Activated CD4-positive, CD25-positive, alpha-beta regulatory T cell treated with anti-CD3 and anti-CD28 coated beads, Interleukin-2, amount 50 U/mL, for 24 hours (primary cell): Measurements from ENCODE around the gene SENP3.

ENCODE experiments used
- ATAC-seq, 2 donors: fragments of 150-1000 bp; cut with Tn5 transposase; one replicate each; pipeline ENCODE4 v1.10.0; 2021; ENCODE audit warnings: mild to moderate bottlenecking in 1 of 2, moderate library complexity in 1 of 2

SENP3 gene

DNA sequence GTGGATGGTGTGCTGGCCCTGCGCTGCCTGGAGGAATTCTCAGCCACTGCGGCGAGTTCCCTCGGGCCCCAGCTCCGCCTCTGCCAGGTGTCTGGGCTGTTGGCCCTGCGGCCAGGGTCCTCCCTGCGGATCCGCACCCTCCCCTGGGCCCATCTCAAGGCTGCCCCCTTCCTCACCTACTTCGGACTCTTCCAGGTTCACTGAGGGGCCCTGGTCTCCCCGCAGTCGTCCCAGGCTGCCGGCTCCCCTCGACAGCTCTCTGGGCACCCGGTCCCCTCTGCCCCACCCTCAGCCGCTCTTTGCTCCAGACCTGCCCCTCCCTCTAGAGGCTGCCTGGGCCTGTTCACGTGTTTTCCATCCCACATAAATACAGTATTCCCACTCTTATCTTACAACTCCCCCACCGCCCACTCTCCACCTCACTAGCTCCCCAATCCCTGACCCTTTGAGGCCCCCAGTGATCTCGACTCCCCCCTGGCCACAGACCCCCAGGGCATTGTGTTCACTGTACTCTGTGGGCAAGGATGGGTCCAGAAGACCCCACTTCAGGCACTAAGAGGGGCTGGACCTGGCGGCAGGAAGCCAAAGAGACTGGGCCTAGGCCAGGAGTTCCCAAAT lies 4.5 kb upstream of the SENP3 start:
- no peak for ATAC-seq

DNA sequence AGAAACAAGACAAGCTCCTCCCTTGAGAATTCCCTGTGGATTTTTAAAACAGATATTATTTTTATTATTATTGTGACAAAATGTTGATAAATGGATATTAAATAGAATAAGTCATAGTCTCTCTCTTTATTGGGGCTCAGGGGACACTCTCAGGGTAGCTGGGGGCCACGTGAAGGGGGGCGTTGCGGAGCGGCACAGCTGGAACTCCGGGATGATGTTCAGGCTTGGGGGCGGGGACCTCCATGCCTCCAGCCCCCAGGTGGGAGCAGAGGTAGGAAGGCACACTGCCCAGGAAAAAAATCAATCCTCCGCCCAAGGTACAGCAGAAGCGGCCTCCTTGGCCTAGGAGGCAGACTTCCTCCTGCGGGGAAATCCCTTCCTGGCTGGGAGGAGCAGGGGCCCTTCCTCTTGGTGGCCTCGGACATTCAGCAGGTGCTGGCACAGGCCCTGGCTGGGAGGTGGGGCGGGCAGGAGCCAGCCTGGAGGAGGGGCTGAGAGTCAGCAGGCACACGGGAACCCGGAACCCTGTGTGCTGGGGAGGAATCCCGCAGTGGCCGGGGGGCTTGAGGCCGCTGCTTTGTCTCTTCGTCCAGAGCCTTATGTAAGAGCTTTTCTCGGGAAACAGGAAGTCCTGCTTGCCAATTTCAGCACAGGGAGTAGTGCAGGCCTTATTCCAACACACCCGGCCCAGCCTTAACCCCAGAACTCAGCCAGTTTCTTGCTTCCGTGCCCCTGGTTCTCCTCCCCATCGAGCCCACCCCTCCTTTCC lies 3.8 kb upstream of the SENP3 start:
- no peak for ATAC-seq

DNA sequence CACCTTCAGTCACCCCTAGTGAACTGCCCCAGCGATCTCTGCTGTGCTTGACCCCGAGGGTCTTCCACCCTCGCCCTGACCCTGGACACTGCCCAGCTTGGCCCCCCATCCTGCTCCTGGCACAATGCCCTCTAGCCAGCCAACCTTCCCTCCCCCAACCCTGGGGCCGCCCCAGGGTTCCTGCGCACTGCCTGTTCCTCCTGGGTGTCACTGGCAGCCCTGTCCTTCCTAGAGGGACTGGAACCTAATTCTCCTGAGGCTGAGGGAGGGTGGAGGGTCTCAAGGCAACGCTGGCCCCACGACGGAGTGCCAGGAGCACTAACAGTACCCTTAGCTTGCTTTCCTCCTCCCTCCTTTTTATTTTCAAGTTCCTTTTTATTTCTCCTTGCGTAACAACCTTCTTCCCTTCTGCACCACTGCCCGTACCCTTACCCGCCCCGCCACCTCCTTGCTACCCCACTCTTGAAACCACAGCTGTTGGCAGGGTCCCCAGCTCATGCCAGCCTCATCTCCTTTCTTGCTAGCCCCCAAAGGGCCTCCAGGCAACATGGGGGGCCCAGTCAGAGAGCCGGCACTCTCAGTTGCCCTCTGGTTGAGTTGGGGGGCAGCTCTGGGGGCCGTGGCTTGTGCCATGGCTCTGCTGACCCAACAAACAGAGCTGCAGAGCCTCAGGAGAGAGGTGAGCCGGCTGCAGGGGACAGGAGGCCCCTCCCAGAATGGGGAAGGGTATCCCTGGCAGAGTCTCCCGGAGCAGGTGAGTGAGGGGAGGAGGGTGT lies 3.0 kb upstream of the SENP3 start, which contains the start of gene TNFSF13:
TSS of gene TNFSF13 (plus strand) at position 207 of the 776 bp plus-strand sequence. CDS start at position 497, 290 bp downstream.
- no peak for ATAC-seq

DNA sequence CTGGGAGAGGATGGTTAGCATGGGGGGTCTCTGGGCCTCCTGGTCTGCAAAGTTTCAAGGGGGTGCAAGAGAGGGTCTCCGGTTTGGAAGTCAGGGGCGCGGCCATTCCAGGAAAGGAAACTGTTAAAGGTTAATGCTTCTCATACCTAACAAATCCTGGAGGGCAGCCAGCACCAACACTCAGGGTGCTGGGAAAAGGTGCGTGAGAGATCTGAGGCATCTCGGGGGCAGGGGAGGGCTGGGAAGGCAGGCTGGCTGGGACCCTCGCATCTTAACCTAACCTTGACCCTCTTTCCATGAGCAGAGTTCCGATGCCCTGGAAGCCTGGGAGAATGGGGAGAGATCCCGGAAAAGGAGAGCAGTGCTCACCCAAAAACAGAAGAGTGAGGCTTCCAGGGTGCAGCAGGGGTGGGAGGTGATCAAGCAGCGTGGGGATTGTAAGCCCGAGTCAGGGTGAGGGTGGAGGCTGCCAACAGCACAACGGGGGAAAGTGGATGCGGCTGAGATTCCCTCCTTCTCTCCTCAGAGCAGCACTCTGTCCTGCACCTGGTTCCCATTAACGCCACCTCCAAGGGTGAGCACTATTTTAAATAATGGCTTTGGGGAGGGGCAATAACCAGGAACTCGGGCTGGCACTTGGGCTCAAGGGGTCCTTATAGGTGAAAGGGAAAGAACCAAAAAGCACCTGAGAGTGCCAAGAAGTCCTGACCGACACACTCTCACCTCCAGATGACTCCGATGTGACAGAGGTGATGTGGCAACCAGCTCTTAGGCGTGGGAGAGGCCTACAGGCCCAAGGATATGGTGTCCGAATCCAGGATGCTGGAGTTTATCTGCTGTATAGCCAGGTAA lies 2.2 kb upstream of the SENP3 start:
- no peak for ATAC-seq

DNA sequence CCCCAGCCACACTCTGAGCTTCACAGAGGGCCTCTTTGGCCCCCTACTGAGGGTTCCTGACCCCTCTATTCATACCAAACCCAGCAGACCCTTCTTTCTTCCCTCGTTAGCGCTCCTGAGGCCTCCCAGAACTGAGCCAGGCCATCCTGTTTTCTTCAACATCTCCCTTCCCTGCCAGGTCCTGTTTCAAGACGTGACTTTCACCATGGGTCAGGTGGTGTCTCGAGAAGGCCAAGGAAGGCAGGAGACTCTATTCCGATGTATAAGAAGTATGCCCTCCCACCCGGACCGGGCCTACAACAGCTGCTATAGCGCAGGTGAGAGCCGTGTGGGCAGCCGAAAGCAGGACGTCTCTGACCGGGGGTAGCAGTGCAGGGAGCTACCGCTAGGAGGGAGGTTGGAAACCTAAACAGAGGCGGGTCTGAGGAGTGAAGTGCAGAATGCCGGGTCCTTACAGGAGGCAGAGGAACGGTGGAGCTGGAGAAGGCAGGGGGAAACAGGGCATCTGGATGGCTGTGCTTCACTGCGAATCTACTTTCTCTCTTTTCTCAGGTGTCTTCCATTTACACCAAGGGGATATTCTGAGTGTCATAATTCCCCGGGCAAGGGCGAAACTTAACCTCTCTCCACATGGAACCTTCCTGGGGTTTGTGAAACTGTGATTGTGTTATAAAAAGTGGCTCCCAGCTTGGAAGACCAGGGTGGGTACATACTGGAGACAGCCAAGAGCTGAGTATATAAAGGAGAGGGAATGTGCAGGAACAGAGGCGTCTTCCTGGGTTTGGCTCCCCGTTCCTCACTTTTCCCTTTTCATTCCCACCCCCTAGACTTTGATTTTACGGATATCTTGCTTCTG lies 1.3 kb upstream of the SENP3 start:
- ATAC-seq, result peak in 1 of 2 donors; percentile 15

DNA sequence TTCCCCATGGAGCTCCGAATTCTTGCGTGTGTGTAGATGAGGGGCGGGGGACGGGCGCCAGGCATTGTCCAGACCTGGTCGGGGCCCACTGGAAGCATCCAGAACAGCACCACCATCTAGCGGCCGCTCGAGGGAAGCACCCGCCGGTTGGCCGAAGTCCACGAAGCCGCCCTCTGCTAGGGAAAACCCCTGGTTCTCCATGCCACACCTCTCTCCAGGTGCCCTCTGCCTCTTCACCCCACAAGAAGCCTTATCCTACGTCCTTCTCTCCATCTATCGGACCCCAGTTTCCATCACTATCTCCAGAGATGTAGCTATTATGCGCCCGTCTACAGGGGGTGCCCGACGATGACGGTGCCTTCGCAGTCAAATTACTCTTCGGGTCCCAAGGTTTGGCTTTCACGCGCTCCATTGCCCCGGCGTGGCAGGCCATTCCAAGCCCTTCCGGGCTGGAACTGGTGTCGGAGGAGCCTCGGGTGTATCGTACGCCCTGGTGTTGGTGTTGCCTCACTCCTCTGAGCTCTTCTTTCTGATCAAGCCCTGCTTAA lies 617 bp upstream of the SENP3 start:
- ATAC-seq, result peak; percentile 69 to 73

DNA sequence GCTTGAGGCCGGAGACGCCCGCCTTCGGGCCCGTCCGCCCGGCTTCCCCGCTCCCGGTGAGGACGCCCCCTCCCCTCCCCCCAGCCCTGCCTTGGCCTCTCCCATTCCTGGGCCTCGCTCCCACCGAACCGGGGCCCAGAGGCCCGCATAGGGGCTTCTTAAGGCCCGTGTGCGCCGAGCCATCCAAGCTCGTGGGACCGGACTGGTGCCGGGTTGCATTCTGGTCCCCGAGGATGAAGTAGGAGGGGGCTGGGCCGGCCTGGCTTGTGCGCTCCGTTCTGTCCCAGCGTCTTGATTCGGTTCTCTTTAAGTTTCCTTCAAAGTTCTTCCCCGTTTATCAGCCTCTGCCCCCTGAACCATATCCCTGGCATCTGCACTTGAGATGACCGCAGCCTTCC lies 488 bp downstream of the SENP3 start:
- peak in 1 of 2 donors; percentile 2 for ATAC-seq

DNA sequence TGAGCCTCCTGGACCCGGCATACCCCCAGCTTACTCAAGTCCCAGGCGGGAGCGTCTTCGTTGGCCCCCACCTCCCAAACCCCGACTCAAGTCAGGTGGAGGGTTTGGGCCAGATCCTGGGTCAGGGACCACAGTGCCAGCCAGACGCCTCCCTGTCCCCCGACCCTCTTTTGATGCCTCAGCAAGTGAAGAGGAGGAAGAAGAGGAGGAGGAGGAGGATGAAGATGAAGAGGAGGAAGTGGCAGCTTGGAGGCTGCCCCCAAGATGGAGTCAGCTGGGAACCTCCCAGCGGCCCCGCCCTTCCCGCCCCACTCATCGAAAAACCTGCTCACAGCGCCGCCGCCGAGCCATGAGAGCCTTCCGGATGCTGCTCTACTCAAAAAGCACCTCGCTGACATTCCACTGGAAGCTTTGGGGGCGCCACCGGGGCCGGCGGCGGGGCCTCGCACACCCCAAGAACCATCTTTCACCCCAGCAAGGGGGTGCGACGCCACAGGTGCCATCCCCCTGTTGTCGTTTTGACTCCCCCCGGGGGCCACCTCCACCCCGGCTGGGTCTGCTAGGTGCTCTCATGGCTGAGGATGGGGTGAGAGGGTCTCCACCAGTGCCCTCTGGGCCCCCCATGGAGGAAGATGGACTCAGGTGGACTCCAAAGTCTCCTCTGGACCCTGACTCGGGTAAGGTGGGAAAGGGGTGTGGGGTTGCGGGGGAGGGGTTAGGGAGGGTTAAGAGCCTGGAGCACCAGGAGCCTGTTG lies 1.6 kb downstream of the SENP3 start:
- ATAC-seq, result no peak

DNA sequence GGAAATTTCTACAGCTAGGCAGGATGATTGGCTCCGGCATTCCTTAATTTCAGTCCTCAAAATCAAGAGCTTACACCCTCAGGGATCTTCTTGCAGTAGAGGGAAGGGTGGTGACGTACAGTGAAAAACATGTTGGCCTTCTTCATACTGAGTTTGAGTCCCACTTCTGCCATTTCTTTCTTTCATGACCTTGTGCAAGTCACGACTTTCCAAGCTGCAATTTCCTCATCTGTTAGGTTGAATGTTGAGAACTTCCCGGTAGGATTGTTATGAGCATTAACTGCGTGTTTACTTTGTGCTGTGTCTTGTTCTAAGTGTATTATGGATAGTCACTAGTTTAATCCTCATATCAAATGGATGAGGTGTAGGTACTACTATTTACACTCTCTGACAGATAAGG lies 7.9 kb downstream of the SENP3 start:
- no peak for ATAC-seq

DNA sequence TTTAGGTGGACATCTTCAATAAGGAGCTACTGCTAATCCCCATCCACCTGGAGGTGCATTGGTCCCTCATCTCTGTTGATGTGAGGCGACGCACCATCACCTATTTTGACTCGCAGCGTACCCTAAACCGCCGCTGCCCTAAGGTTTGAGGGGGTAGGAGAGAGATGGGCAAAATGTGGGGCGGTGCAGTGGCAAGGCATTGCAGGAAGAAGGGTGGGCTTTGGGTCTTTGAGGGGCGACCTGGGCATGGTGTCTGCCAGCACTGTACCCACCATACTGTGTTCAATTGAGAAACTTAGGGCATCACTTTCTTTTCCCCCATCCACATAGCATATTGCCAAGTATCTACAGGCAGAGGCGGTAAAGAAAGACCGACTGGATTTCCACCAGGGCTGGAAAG lies 8.6 kb downstream of the SENP3 start:
- no peak for ATAC-seq

DNA sequence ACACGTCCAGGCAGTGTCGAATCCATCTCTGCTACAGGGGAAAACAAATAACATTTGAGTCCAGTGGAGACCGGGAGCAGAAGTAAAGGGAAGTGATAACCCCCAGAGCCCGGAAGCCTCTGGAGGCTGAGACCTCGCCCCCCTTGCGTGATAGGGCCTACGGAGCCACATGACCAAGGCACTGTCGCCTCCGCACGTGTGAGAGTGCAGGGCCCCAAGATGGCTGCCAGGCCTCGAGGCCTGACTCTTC lies 10.5 kb downstream of the SENP3 start:
- peak in 1 of 2 donors; percentile 89 for ATAC-seq

DNA sequence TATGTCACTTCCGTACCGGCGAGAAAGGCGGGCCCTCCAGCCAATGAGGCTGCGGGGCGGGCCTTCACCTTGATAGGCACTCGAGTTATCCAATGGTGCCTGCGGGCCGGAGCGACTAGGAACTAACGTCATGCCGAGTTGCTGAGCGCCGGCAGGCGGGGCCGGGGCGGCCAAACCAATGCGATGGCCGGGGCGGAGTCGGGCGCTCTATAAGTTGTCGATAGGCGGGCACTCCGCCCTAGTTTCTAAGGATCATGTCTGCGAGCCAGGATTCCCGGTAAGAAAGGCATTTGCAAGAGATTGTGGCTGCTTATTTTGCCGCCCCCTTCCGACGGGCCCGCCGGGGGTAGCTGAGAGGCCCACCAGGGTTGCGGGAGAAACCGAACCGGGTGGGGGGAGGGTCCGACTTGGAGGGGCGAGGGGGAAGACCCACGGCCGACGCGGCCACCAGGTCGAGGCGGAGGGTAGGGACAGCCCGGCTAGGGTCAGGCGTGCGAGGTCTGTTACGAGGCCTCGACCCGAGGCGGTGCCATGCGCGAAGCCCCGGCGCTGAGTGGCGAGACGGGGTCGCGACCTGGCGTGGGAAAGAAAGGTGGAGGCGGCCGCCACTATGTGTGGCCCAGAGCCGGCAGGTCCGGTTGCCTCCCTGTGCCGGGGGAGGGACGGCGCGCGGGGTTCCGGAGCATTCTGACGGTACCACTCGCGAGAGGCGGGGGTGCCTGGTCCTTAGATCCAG lies 11.0 kb downstream of the SENP3 start:
- peak; percentile 0 to 86 for ATAC-seq

DNA sequence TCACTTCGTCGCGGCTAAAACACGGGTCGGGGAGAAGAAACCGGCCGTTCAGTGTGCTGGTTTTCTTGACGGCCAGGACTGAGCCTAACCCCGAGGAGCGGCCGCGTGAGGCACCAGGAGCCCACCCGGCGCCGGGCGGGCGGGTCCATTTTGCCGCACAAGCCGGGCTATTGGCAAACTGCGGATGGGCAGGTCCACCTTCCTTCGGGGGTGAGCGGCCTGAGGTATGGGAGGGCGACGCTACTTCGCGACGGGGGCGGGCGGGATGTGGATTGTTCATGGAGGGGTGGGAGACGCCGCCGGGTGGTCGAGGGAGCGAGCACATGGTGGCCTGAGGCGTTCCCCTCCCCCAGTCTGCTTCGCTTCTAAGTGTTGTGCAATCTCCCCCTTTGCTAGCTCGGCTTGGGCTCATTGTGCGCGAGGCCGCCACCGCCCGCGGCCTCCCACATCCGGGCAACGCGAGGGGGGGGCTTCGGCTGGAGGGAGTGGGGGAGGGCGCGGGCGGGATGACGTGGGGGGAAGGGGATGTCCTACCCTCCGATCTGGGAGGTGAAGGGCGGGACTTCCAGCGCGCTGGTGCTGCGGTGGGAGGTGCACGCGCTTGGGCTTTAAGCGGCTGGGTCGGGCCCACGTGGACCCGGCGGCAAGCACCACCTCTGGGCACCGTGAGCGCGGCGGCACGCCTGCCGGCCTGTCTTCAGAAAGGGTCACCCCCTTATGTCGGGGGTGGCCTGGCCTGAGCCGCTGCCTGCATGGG lies 11.8 kb downstream of the SENP3 start:
- peak; percentile 36 to 37 for ATAC-seq

DNA sequence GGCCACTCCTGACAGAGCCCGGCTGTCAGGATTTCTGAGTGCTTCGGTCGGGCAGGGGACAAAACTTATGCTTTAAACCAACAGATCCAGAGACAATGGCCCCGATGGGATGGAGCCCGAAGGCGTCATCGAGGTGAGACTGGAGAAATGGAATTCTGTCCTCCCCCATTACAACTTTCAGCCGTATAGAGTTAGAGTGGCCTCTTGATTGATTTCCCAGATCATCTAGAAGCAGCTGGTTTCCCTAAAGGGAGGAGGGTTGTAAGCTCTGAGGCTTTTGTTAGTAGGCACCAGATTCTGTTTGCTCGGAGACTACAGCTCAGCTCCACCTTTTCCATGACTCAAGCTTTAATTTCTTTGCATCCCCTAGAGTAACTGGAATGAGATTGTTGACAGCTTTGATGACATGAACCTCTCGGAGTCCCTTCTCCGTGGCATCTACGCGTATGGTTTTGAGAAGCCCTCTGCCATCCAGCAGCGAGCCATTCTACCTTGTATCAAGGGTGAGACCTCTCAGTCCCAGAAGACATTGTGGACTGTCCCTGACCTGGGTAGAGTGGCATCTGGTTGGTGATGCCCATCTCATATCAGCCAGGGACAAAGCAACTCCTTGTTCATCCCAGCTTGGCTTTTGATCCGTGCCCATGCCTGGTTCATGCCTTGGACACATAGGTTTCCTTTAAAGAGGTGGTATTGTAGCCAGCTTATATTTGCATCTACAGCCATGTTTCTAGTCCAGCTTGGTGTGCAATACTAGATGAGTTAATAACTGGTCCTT lies 12.6 kb downstream of the SENP3 start:
- ATAC-seq, result no peak

DNA sequence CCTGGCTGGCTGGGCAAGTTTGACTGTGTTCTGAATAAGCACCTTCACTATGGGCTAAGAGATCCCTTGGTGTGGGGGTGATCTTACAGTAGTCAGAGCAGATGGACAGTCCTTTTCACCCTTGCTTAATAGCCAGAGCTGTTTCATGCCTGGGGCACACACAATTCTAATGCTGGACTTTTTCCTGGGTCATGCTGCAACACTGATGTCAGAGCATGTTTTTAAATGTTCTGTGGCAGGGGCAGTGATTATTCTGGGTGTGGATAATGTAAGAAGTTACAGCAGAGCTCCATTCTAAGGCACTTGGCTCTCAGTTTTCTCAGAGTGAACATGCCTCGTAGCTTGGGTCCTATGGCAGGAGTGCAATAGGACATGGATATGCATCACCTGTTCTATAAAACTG lies 13.8 kb downstream of the SENP3 start:
- ATAC-seq, result no peak

DNA sequence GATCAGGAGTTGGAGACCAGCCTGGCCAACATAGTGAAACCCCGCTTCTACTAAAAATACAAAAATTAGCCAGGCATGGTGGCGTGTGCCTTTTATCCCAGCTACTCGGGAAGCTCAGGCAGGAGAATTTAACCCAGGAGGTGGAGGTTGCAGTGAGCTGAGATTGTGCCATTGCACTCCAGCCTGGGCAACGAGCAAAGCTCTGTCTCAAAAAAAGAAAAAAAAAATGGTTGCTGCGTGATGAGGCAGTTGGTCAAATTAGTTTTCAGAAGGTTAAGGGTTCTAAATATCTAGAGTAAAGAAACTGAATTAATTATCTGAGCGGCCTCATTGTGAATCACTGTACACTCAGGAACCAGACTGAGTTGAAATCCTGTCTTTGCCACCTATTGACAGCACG lies 14.2 kb downstream of the SENP3 start:
- ATAC-seq, result no peak

DNA sequence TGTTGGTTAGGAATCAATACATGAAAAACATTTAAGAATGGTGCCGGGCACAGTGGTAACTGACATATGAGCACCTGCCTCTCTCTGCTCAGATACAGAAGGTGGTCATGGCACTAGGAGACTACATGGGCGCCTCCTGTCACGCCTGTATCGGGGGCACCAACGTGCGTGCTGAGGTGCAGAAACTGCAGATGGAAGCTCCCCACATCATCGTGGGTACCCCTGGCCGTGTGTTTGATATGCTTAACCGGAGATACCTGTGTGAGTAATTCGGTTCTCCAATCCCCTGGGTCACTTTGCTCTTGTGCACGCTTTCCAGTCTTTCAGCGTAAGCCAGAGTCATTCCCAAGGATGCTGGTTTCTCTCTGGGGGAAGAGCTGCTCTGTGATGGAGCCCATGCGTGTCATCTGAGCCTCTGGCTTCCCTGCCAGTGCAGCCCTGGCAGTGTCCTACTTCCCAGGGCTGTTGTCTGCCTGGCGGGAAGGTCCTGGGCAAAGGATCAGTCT lies 14.8 kb downstream of the SENP3 start:
- no peak for ATAC-seq
